HCT116 (cell line): Measurements from ENCODE around the gene OSBPL10. TPM values are rescaled to one million over a fixed set of nuclear protein-coding genes. Genes with fewer than 3 reads are reported as not detected.

Experiments used
- ATAC-seq: fragments of 200-7000 bp; cut with Tn5 transposase; 2 replicates; pipeline ENCODE4 v1.9.1; 2020; ENCODE audit warnings: mild to moderate bottlenecking, moderate library complexity
- BruUV-seq: library from RNA; stranded (reverse); fragments of 400-500 nt; replicated peaks from 2 replicates; lab custom pipeline; 2021; lab: Mats Ljungman, UMichigan
- CTCF ChIA-PET: fragments of 300-600 bp; sonication (Branson Sonifier 250); formaldehyde crosslinking; loops from one replicate; lab custom pipeline; 2021; ENCODE audit warnings: antibody characterized with exemption; lab: Charles Lee
- POLR2A ChIA-PET: fragments of 300-600, 350-600 bp; sonication (Branson Sonifier 250); formaldehyde crosslinking; loops from one replicate; lab custom pipeline; 2021; ENCODE audit warnings: antibody characterized with exemption; lab: Charles Lee
- RAD21 ChIA-PET, 2 experiments: fragments of 300-600 bp; sonication (Branson Sonifier 250); formaldehyde crosslinking; loops; one replicate each; lab custom pipeline; 2023; ENCODE audit warnings: low total read pairs in 2 of 2; ENCODE audit not compliant: uncharacterized antibody in 2 of 2, unreplicated experiment in 2 of 2, low non-redundant PET in 1 of 2; lab: Charles Lee
- DNase-seq: peaks from one replicate; pipeline ENCODE4 v3.0.0-alpha.2; 2010; ENCODE audit warnings: low read depth, low spot score
- H2AFZ ChIP-seq: fragments of 200-600 bp; shearing (Covaris generic), sonication (generic); 2 replicates; pipeline ENCODE4 v1.6.1; 2017; ENCODE audit warnings: low read depth, mixed run types, mixed read lengths, antibody characterized with exemption, low read length; ENCODE audit not compliant: poor library complexity, severe bottlenecking
- H3K27ac ChIP-seq: 2 replicates; pipeline ENCODE4 v1.5.1; 2012; ENCODE audit warnings: low read depth, low read length
- H3K27me3 ChIP-seq: fragments of 200-600 bp; sonication (generic); 2 replicates; pipeline ENCODE4 v1.6.1; 2016; ENCODE audit warnings: mixed run types, low read length, mixed read lengths; ENCODE audit not compliant: insufficient read depth
- H3K36me3 ChIP-seq, 2 experiments: fragments of 200-500 bp in 1 of 2; fragments of 200-600 bp in 1 of 2; sonication (Bioruptor generic) in 1 of 2; sonication (generic) in 1 of 2; 2 replicates each; pipeline versions ENCODE4 v1.5.1 to v1.6.1; 2014 to 2016; ENCODE audit warnings: low read length in 2 of 2, inconsistent platforms in 1 of 2, mixed read lengths in 1 of 2, mixed run types in 1 of 2; ENCODE audit not compliant: insufficient read depth in 2 of 2, control insufficient read depth in 1 of 2
- H3K4me1 ChIP-seq, 2 experiments: fragments of 200-600 bp in 1 of 2; sonication (generic) in 1 of 2; 2 replicates each; pipeline versions ENCODE4 v1.5.1 to v1.6.1; 2012 to 2017; ENCODE audit warnings: low read length in 2 of 2, inconsistent platforms in 1 of 2, mild to moderate bottlenecking in 1 of 2, mixed read lengths in 1 of 2, mixed run types in 1 of 2, moderate library complexity in 1 of 2; ENCODE audit not compliant: insufficient read depth in 2 of 2, control insufficient read depth in 1 of 2
- H3K4me2 ChIP-seq: fragments of 200-600 bp; sonication (generic); 2 replicates; pipeline ENCODE4 v1.6.1; 2017; ENCODE audit warnings: mixed run types, low read length, mixed read lengths
- H3K4me3 ChIP-seq, 2 experiments: fragments of 200-600 bp in 1 of 2; sonication (generic) in 1 of 2; replicated peaks in 1 of 2; 2 replicates each; pipeline ENCODE4 v1.5.1; 2011 to 2016; ENCODE audit warnings: low read length in 2 of 2, control low read depth in 1 of 2, low read depth in 1 of 2, mild to moderate bottlenecking in 1 of 2, mixed read lengths in 1 of 2, mixed run types in 1 of 2
- H3K79me2 ChIP-seq: fragments of 200-600 bp; sonication (generic); 2 replicates; pipeline ENCODE4 v1.6.1; 2017; ENCODE audit warnings: mild to moderate bottlenecking, mixed run types, low read length, moderate library complexity, mixed read lengths; ENCODE audit not compliant: insufficient read depth
- H3K9ac ChIP-seq: fragments of 200-600 bp; sonication (generic); 2 replicates; pipeline ENCODE4 v1.6.1; 2016; ENCODE audit warnings: low read length, mixed read lengths
- H3K9me2 ChIP-seq: fragments of 200-600 bp; sonication (generic), shearing (Covaris generic); 2 replicates; pipeline ENCODE4 v1.6.1; 2017; ENCODE audit warnings: mixed run types, mild to moderate bottlenecking, moderate library complexity; ENCODE audit not compliant: insufficient read depth
- H3K9me3 ChIP-seq, 2 experiments: fragments of 200-500 bp in 1 of 2; fragments of 200-600 bp in 1 of 2; sonication (Bioruptor generic) in 1 of 2; sonication (generic) in 1 of 2; 2 replicates each; pipeline ENCODE4 v1.6.1; 2014 to 2017; ENCODE audit warnings: low read length in 2 of 2, mixed read lengths in 2 of 2, inconsistent platforms in 1 of 2, low read depth in 1 of 2, mild to moderate bottlenecking in 1 of 2, mixed run types in 1 of 2, moderate library complexity in 1 of 2; ENCODE audit not compliant: control insufficient read depth in 1 of 2, insufficient read depth in 1 of 2
- H4K20me1 ChIP-seq: fragments of 200-600 bp; sonication (generic), shearing (Covaris generic); 2 replicates; pipeline ENCODE4 v1.6.1; 2017; ENCODE audit warnings: mixed run types, mild to moderate bottlenecking, moderate library complexity; ENCODE audit not compliant: insufficient read depth
- ATF3 ChIP-seq: IDR thresholded peaks from 2 replicates; pipeline ENCODE4 v1.6.1; 2012
- CBX3 ChIP-seq: IDR thresholded peaks from 2 replicates; pipeline ENCODE4 v1.6.1; 2012; ENCODE audit warnings: low read depth
- EGR1 ChIP-seq: IDR thresholded peaks from 2 replicates; pipeline ENCODE4 v1.6.1; 2012; ENCODE audit warnings: low read depth
- ELF1 ChIP-seq: IDR thresholded peaks from 2 replicates; pipeline ENCODE4 v1.6.1; 2012; ENCODE audit warnings: low read depth, borderline replicate concordance
- EZH2 ChIP-seq: fragments of 200-600 bp; sonication (generic); IDR thresholded peaks from 2 replicates; pipeline ENCODE4 v1.6.1; 2017; ENCODE audit warnings: antibody characterized with exemption, mixed run types
- EZH2phosphoT487 ChIP-seq: fragments of 200-600 bp; IDR thresholded peaks from 2 replicates; pipeline ENCODE4 v1.6.1; 2018; ENCODE audit warnings: antibody characterized with exemption, borderline replicate concordance
- FOSL1 ChIP-seq: IDR thresholded peaks from 2 replicates; pipeline ENCODE4 v1.6.1; 2012; ENCODE audit warnings: low read depth
- MAX ChIP-seq: IDR thresholded peaks from 2 replicates; pipeline ENCODE4 v1.6.1; 2012
- POLR2A ChIP-seq: IDR thresholded peaks from 2 replicates; pipeline ENCODE4 v1.7.0; 2011; ENCODE audit warnings: borderline replicate concordance; ENCODE audit not compliant: insufficient read depth, insufficient read length; ENCODE audit errors: extremely low read depth
- RAD21 ChIP-seq: IDR thresholded peaks from 2 replicates; pipeline ENCODE4 v1.6.1; 2012; ENCODE audit warnings: low read depth, mild to moderate bottlenecking
- REST ChIP-seq: IDR thresholded peaks from 2 replicates; pipeline ENCODE4 v1.6.1; 2012; ENCODE audit warnings: low read depth
- SRF ChIP-seq: IDR thresholded peaks from 2 replicates; pipeline ENCODE4 v1.6.1; 2012; ENCODE audit warnings: low read depth
- TCF7L2 ChIP-seq: IDR thresholded peaks from 2 replicates; pipeline ENCODE4 v1.7.0; 2011; ENCODE audit warnings: borderline replicate concordance, inconsistent platforms; ENCODE audit not compliant: insufficient read depth, insufficient read length; ENCODE audit errors: extremely low read depth
- YY1 ChIP-seq: IDR thresholded peaks from 2 replicates; pipeline ENCODE4 v1.6.1; 2011; ENCODE audit warnings: low read length, low read depth, moderate library complexity, mild to moderate bottlenecking; ENCODE audit not compliant: insufficient replicate concordance; ENCODE audit errors: extremely low read depth
- ZNF274 ChIP-seq: fragments of 200-500 bp; sonication (Bioruptor generic); IDR thresholded peaks from 2 replicates; pipeline ENCODE4 v1.6.1; 2014; ENCODE audit warnings: mild to moderate bottlenecking, low read depth, low read length, inconsistent platforms
- intact Hi-C: fragments of 100-400 bp; cut with micrococcal nuclease; formaldehyde crosslinking; loops from 2 replicates; pipeline ENCODE4 v1.10.0; 2022
- total RNA-seq: library from RNA; stranded (reverse); gene quantifications from one replicate; pipeline ENCODE4 v1.2.1, GENCODE V29; 2021; ENCODE audit not compliant: unreplicated experiment

Gene OSBPL10
- total RNA-seq, 1 experiment from 2014 or later = 25.8 TPM

GRCh38 chr3:31673950-31674349, 307.1 kb downstream of the OSBPL10 start:
- POLR2A ChIA-PET = no interaction called here
- CTCF ChIA-PET = no interaction called here
- intact Hi-C loops = no loop called here
- Histone ChIP-seq H3K4me2 (no peak overlapping the region), H3K4me3 (no peak overlapping the region), H3K9me3 (no peaks in the 10 kb centered on the region), H2AFZ (no peak overlapping the region), H3K4me1 (no peaks in the 10 kb centered on the region), H3K27me3 (no peaks in the 10 kb centered on the region), H3K9ac (no peak overlapping the region), H4K20me1 (no peaks in the 10 kb centered on the region), H3K9me2 (no peaks in the 10 kb centered on the region), H3K36me3 (no peaks in the 10 kb centered on the region), H3K79me2 (no peaks in the 10 kb centered on the region), H3K27ac (no peak overlapping the region)
- no TSS peak for BruUV-seq
- RAD21 ChIA-PET = no interaction called here
- DNase-seq (no peak), ATAC-seq (no peak)
- TF ChIP-seq ELF1 (no peak), RAD21 (no peak), REST (no peak), EZH2 (no peak), CBX3 (no peak), MAX (no peak)

GRCh38 chr3:31671976-31672375, 309.1 kb downstream of the OSBPL10 start:
- H3K9me3 ChIP-seq = no peaks in the 10 kb centered on the region
- no peak overlapping the region for H3K27ac ChIP-seq
- ATAC-seq (no peak), DNase-seq (no peak)
- H3K27me3 ChIP-seq = no peaks in the 10 kb centered on the region
- POLR2A ChIA-PET = no interaction called here
- H3K9me2 ChIP-seq = no peaks in the 10 kb centered on the region
- no peaks in the 10 kb centered on the region for H3K4me1 ChIP-seq
- intact Hi-C loops = no loop called here
- H3K36me3 ChIP-seq = no peaks in the 10 kb centered on the region
- H3K4me3 ChIP-seq = no peak overlapping the region
- H4K20me1 ChIP-seq = no peaks in the 10 kb centered on the region
- CTCF ChIA-PET = no interaction called here
- RAD21 ChIA-PET = no interaction called here
- H3K4me2 ChIP-seq = no peak overlapping the region
- no peaks in the 10 kb centered on the region for H3K79me2 ChIP-seq
- no TSS peak for BruUV-seq
- no peak overlapping the region for H3K9ac ChIP-seq
- H2AFZ ChIP-seq = no peak overlapping the region
- TF ChIP-seq EZH2 (no peak), ZNF274 (no peak), CBX3 (no peak), POLR2A (no peak), TCF7L2 (no peak), YY1 (no peak), ATF3 (no peak), FOSL1 (no peak), EGR1 (no peak), EZH2phosphoT487 (no peak), SRF (no peak)
